Right lobe of liver (tissue), 6 donors: ENCODE data around the gene CEP350. TPM values are rescaled to one million over a fixed set of nuclear protein-coding genes. Genes with fewer than 3 reads are reported as not detected.

Experiments used
- ATAC-seq, 4 donors: fragments of 200-7000 bp; cut with Tn5 transposase; one replicate each; pipeline ENCODE4 v1.9.1; 2020; ENCODE audit warnings: mild to moderate bottlenecking in 4 of 4, moderate library complexity in 4 of 4
- DNase-seq, 3 donors: peaks; one replicate each; pipeline ENCODE4 v3.0.0-alpha.2; 2020
- H3K27ac ChIP-seq, 3 donors: fragments of 200-600 bp; one replicate each; pipeline ENCODE4 v1.8.0; 2022
- H3K27me3 ChIP-seq, 2 donors: fragments of 200-600 bp; one replicate each; pipeline ENCODE4 v1.8.0; 2022
- H3K36me3 ChIP-seq, 4 donors: fragments of 200-600 bp; sonication (generic) in 1 of 4; one replicate each; pipeline versions ENCODE4 v1.5.1 to v1.8.0; 2017 to 2022; ENCODE audit warnings: control low read depth in 1 of 4
- H3K4me1 ChIP-seq, 4 donors: fragments of 200-600 bp; sonication (generic) in 1 of 4; one replicate each; pipeline versions ENCODE4 v1.5.1 to v1.8.0; 2017 to 2022; ENCODE audit warnings: control low read depth in 1 of 4
- H3K4me3 ChIP-seq, 3 donors: fragments of 200-600 bp; one replicate each; pipeline ENCODE4 v1.8.0; 2022
- H3K9me3 ChIP-seq, 4 donors: fragments of 200-600 bp; sonication (generic) in 1 of 4; one replicate each; pipeline versions ENCODE4 v1.5.1 to v1.8.0; 2017 to 2022; ENCODE audit warnings: control low read depth in 1 of 4
- CTCF ChIP-seq, 4 donors: fragments of 200-600 bp in 3 of 4; fragments of 450-650 bp in 1 of 4; IDR thresholded peaks; one replicate each; pipeline versions ENCODE4 v1.5.1 to v1.8.0; 2016 to 2022; ENCODE audit warnings: antibody characterized with exemption in 4 of 4, mild to moderate bottlenecking in 2 of 4
- POLR2A ChIP-seq: fragments of 450-650 bp; IDR thresholded peaks from one replicate; pipeline ENCODE4 v1.6.1; 2017; ENCODE audit warnings: antibody characterized with exemption, mild to moderate bottlenecking
- WGBS: methylation state at CpG from one replicate; pipeline ENCODE4 v1.1.6; 2018; ENCODE audit warnings: low coverage, low lambda C conversion rate; ENCODE audit not compliant: insufficient coverage; ENCODE audit errors: missing lambda C conversion rate; 5-methylcytosine and 5-hydroxymethylcytosine counted together
- intact Hi-C, 2 donors: fragments of 100-400 bp; cut with DNase I; formaldehyde crosslinking; loops; one replicate each; pipeline versions ENCODE4 v1.11.2 to v1.14.1; 2022
- total RNA-seq, 6 experiments: library from RNA; depleted of rRNA in 2 of 6; stranded (reverse); fragments of >200 nt in 2 of 6; fragmentation: NEBNext Ultra II Directional in 3 of 6; extraction: Animal tissue kit (Norgen Biotek cat#: 25700) in 3 of 6; gene quantifications; one replicate each; pipeline versions ENCODE4 v1.1.0 to v1.2.4, GENCODE V29; 2016 to 2023
- donor health status: DM: no; HTN: yes; CAD: no.
- donor health status: DM: no; HTN: no; CAD: no.
- donor health status: DM: no; HTN: no; CAD: no.
- donor health status: DM: no; HTN: yes; CAD: no.
- donor health status: DM: no; HTN: yes; CAD: no.

CEP350 gene
- total RNA-seq, 6 experiments from 2014 or later = 15.6 to 24.6 (median 21.3) TPM

- WGBS = 63% methylated on average over 2 of the region's 4 CpGs
- Histone ChIP-seq H3K36me3 (no peaks in the 10 kb centered on the region), H3K27ac (peak overlapping the region in 2 of 3 donors; percentile 39 to 50), H3K27me3 (peaks cover 0 to 7% of the 10 kb centered on the region in 2 donors), H3K4me1 (peaks cover 0 to 37% (median 16%) of the 10 kb centered on the region in 4 donors), H3K9me3 (no peaks in the 10 kb centered on the region), H3K4me3 (no peak overlapping the region)
- ATAC-seq = no peak
- peak in 1 of 3 donors; percentile 38 for DNase-seq
- intact Hi-C loops = no loop called here
- no peak for TF ChIP-seq POLR2A
- no peak for TF ChIP-seq CTCF (IDR thresholded peaks at IDR 0.05)
These were observed 202.5 kb downstream of the CEP350 start for GRCh38 chr1:180157108-180157507.

- H3K4me1 ChIP-seq = peaks cover 0 to 37% (median 16%) of the 10 kb centered on the region in 4 donors
- H3K27me3 ChIP-seq = peaks cover 0 to 7% of the 10 kb centered on the region in 2 donors
- DNase-seq (peak in 2 of 3 donors; percentile 48 to 67), ATAC-seq (peak; percentile 70 to 84 (median 76))
- H3K27ac ChIP-seq = peak overlapping the region in 2 of 3 donors; percentile 39 to 50
- intact Hi-C loops = no loop called here
- no peaks in the 10 kb centered on the region for H3K9me3 ChIP-seq
- TF ChIP-seq CTCF (IDR thresholded peaks at IDR 0.05) (no peak), POLR2A (no peak)
- no peak overlapping the region for H3K4me3 ChIP-seq
- no peaks in the 10 kb centered on the region for H3K36me3 ChIP-seq
- 29% methylated on average over 3 of the region's 3 CpGs for WGBS
These were observed 203.0 kb downstream of the CEP350 start for GRCh38 chr1:180157576-180158057.

GRCh38 chr1:180158149-180159147 is 203.8 kb downstream of the CEP350 start:
- peaks cover 0 to 37% (median 16%) of the 10 kb centered on the region in 4 donors for H3K4me1 ChIP-seq

GRCh38 chr1:180160357-180160756 is 205.7 kb downstream of the CEP350 start:
- Histone ChIP-seq H3K27ac (no peak overlapping the region), H3K36me3 (no peaks in the 10 kb centered on the region), H3K4me3 (no peak overlapping the region), H3K27me3 (peaks cover 0 to 7% of the 10 kb centered on the region in 2 donors), H3K4me1 (peaks cover 0 to 32% (median 14%) of the 10 kb centered on the region in 4 donors), H3K9me3 (no peaks in the 10 kb centered on the region)
- intact Hi-C loops = no loop called here
- TF ChIP-seq POLR2A (no peak), CTCF (IDR thresholded peaks at IDR 0.05) (no peak)
- DNase-seq (no peak), ATAC-seq (no peak)
- WGBS = 27% methylated on average over 1 of the region's 1 CpG

More at GRCh38 chr1:180158149-180159147, 203.8 kb downstream of the CEP350 start:
- WGBS = 72% methylated on average over 5 of the region's 16 CpGs
- no peaks in the 10 kb centered on the region for H3K36me3 ChIP-seq
- no peak overlapping the region for H3K4me3 ChIP-seq
- ATAC-seq (no peak), DNase-seq (peak in 1 of 3 donors; percentile 44)
- no peak for TF ChIP-seq CTCF (IDR thresholded peaks at IDR 0.05)
- TF ChIP-seq POLR2A = no peak
- intact Hi-C loops = no loop called here
- H3K27me3 ChIP-seq = peaks cover 0 to 7% of the 10 kb centered on the region in 2 donors
- H3K9me3 ChIP-seq = no peaks in the 10 kb centered on the region
- H3K27ac ChIP-seq = no peak overlapping the region
